Fibroblast of the aortic adventitia (primary cell): ENCODE results near the gene SLCO6A1. TPM values are rescaled to one million over a fixed set of nuclear protein-coding genes. Genes with fewer than 3 reads are reported as not detected.

Experiments
- DNase-seq: peaks from one replicate; pipeline ENCODE4 v3.0.0-alpha.2; 2010; ENCODE audit warnings: low read depth
- H3K4me3 ChIP-seq: 2 replicates; pipeline ENCODE4 v1.5.1; 2011; ENCODE audit warnings: low read depth, mild to moderate bottlenecking, control low read depth, low read length, moderate library complexity
- total RNA-seq: library from RNA; depleted of rRNA; stranded (reverse); fragments of >200 nt; gene quantifications from 2 replicates; pipeline ENCODE4 v1.2.3, GENCODE V29; 2012; ENCODE audit warnings: low replicate concordance
- TF ChIP-seq, protein P1 (sequence below): IDR thresholded peaks from 2 replicates; pipeline ENCODE4 v1.5.1; 2011; ENCODE audit warnings: mild to moderate bottlenecking, low read length, control low read depth, inconsistent platforms; ENCODE audit not compliant: insufficient read depth

Gene SLCO6A1
- total RNA-seq, 1 donor = not detected

DNA sequence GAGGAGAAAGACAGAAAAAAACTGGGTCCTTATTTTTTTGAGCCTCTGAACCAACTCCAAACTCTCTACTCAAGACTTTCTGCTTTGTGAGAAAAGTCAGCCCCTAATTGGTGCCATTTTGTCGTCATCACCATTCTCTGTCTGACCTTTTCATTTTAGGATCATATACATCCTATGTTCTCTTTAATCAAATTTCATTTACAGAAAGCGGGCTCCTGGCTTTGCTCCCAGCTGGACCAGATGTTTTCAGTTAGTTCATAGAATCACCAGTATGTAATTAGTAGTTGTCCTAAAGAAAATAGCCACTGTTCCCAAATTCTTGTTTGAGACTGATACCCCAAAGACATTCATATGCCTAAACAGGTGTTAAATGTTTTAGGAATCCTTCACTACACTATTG, 174.1 kb downstream of the SLCO6A1 start:
- no peak overlapping the region for H3K4me3 ChIP-seq
- no peak for DNase-seq
- TF ChIP-seq, protein P1, sequence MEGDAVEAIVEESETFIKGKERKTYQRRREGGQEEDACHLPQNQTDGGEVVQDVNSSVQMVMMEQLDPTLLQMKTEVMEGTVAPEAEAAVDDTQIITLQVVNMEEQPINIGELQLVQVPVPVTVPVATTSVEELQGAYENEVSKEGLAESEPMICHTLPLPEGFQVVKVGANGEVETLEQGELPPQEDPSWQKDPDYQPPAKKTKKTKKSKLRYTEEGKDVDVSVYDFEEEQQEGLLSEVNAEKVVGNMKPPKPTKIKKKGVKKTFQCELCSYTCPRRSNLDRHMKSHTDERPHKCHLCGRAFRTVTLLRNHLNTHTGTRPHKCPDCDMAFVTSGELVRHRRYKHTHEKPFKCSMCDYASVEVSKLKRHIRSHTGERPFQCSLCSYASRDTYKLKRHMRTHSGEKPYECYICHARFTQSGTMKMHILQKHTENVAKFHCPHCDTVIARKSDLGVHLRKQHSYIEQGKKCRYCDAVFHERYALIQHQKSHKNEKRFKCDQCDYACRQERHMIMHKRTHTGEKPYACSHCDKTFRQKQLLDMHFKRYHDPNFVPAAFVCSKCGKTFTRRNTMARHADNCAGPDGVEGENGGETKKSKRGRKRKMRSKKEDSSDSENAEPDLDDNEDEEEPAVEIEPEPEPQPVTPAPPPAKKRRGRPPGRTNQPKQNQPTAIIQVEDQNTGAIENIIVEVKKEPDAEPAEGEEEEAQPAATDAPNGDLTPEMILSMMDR = no peak

Other genes with a start within 250 kb of the SLCO6A1 start
- 0.09 TPM in 1 of 2 replicates, not detected in the other for gene SLCO4C1, start 202.7 kb downstream of the SLCO6A1 start, total RNA-seq